Suprapubic skin (tissue), 4 donors: ENCODE results near the gene ANKFN1. TPM values are rescaled to one million over a fixed set of nuclear protein-coding genes. Genes with fewer than 3 reads are reported as not detected.

ENCODE experiments used
- DNase-seq, 2 donors: peaks; one replicate each; pipeline ENCODE4 v3.0.0-alpha.2; 2019; ENCODE audit warnings: low spot score in 2 of 2
- H3K27ac ChIP-seq: fragments of 200-600 bp; sonication (generic); one replicate; pipeline ENCODE4 v1.5.1; 2019
- H3K27me3 ChIP-seq: fragments of 200-600 bp; sonication (generic); one replicate; pipeline ENCODE4 v1.5.1; 2019
- H3K36me3 ChIP-seq: fragments of 200-600 bp; sonication (generic); one replicate; pipeline ENCODE4 v1.5.1; 2019
- H3K4me1 ChIP-seq: fragments of 200-600 bp; sonication (generic); one replicate; pipeline ENCODE4 v1.5.1; 2019
- H3K4me3 ChIP-seq: fragments of 200-600 bp; sonication (generic); one replicate; pipeline ENCODE4 v1.5.1; 2019; ENCODE audit warnings: mild to moderate bottlenecking
- H3K9me3 ChIP-seq: fragments of 200-600 bp; sonication (generic); one replicate; pipeline ENCODE4 v1.5.1; 2019
- EP300 ChIP-seq: sonication (generic); formaldehyde crosslinking; IDR thresholded peaks from one replicate; pipeline ENCODE4 v1.6.1; 2017; ENCODE audit warnings: antibody characterized with exemption
- POLR2A ChIP-seq, 2 donors: fragments of 450-650 bp; IDR thresholded peaks; one replicate each; pipeline ENCODE4 v1.6.1; 2017; ENCODE audit warnings: antibody characterized with exemption in 2 of 2, mild to moderate bottlenecking in 2 of 2, moderate library complexity in 2 of 2
- POLR2AphosphoS5 ChIP-seq, 3 donors: sonication (generic); formaldehyde crosslinking; IDR thresholded peaks; one replicate each; pipeline ENCODE4 v1.6.1; 2017; ENCODE audit warnings: antibody characterized with exemption in 3 of 3
- WGBS: methylation state at CpG from one replicate; pipeline ENCODE4 v1.1.5; 2018; 5-methylcytosine and 5-hydroxymethylcytosine counted together
- total RNA-seq, 4 donors: library from RNA; depleted of rRNA; stranded (reverse); fragments of >200 nt; gene quantifications; one replicate each; pipeline ENCODE4 v1.1.0, GENCODE V29; 2016
- TF ChIP-seq, protein P1 (sequence below), 2 donors: fragments of 200-600 bp in 1 of 2; fragments of 450-650 bp in 1 of 2; sonication (generic) in 1 of 2; IDR thresholded peaks; one replicate each; pipeline ENCODE4 v1.5.1; 2016 to 2019; ENCODE audit warnings: antibody characterized with exemption in 2 of 2, mild to moderate bottlenecking in 1 of 2, moderate library complexity in 1 of 2

Gene ANKFN1
- total RNA-seq, 4 donors from 2014 or later = 0.81 to 3.1 (median 1.7) TPM

DNA sequence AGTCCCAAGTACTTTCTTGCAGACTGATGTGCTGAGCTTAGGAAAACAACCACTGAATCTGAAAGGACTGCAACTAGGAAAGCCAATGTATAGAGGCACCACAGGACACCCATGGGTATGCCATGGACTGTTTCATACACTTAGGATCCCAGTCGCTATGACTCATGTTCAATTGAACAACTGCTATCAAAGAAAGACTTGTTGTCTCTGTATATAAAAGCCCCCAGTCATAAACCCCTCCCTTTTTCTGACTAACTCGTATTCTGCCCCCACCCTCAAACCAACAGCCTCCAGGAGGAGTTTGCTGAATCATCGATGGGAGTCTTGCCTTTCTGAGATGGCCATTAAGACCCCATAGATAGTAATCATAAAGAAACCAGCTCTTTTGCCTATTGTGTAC lies 205.4 kb downstream of the ANKFN1 start:
- Histone ChIP-seq H3K9me3 (no peaks in the 10 kb centered on the region), H3K27ac (no peak overlapping the region)
- DNase-seq = no peak

GRCh38 chr17:56359518-56359917 lies 206.2 kb downstream of the ANKFN1 start:
- no peak overlapping the region for H3K4me3 ChIP-seq
- TF ChIP-seq POLR2AphosphoS5 (IDR thresholded peaks at IDR 0.05) (no peak), POLR2A (IDR thresholded peaks at IDR 0.05) (no peak), EP300 (no peak)
- TF ChIP-seq, protein P1, sequence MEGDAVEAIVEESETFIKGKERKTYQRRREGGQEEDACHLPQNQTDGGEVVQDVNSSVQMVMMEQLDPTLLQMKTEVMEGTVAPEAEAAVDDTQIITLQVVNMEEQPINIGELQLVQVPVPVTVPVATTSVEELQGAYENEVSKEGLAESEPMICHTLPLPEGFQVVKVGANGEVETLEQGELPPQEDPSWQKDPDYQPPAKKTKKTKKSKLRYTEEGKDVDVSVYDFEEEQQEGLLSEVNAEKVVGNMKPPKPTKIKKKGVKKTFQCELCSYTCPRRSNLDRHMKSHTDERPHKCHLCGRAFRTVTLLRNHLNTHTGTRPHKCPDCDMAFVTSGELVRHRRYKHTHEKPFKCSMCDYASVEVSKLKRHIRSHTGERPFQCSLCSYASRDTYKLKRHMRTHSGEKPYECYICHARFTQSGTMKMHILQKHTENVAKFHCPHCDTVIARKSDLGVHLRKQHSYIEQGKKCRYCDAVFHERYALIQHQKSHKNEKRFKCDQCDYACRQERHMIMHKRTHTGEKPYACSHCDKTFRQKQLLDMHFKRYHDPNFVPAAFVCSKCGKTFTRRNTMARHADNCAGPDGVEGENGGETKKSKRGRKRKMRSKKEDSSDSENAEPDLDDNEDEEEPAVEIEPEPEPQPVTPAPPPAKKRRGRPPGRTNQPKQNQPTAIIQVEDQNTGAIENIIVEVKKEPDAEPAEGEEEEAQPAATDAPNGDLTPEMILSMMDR (IDR thresholded peaks at IDR 0.05) = no peak
- H3K27me3 ChIP-seq = no peaks in the 10 kb centered on the region
- no peaks in the 10 kb centered on the region for H3K9me3 ChIP-seq
- no peaks in the 10 kb centered on the region for H3K36me3 ChIP-seq
- no peak overlapping the region for H3K27ac ChIP-seq
- WGBS = 48% methylated on average over 2 of the region's 2 CpGs
- DNase-seq = no peak
- H3K4me1 ChIP-seq = no peaks in the 10 kb centered on the region

More for the DNA sequence above, 205.4 kb downstream of the ANKFN1 start:
- Histone ChIP-seq H3K36me3 (no peaks in the 10 kb centered on the region), H3K4me1 (no peaks in the 10 kb centered on the region), H3K4me3 (no peak overlapping the region), H3K27me3 (no peaks in the 10 kb centered on the region)
- TF ChIP-seq EP300 (no peak), POLR2AphosphoS5 (IDR thresholded peaks at IDR 0.05) (no peak), POLR2A (IDR thresholded peaks at IDR 0.05) (no peak)
- TF ChIP-seq, protein P1 (IDR thresholded peaks at IDR 0.05) = no peak
- WGBS = 75% methylated on average over 3 of the region's 3 CpGs

- no peaks in the 10 kb centered on the region for H3K36me3 ChIP-seq
- TF ChIP-seq, protein P1 (IDR thresholded peaks at IDR 0.05) = no peak
- TF ChIP-seq POLR2A (IDR thresholded peaks at IDR 0.05) (no peak), POLR2AphosphoS5 (IDR thresholded peaks at IDR 0.05) (no peak)
- H3K4me1 ChIP-seq = no peaks in the 10 kb centered on the region
- DNase-seq = no peak
- H3K9me3 ChIP-seq = no peaks in the 10 kb centered on the region
- no peak overlapping the region for H3K4me3 ChIP-seq
- no peaks in the 10 kb centered on the region for H3K27me3 ChIP-seq
- no peak overlapping the region for H3K27ac ChIP-seq
- 64% methylated on average over 1 of the region's 1 CpG for WGBS
These were observed 214.1 kb downstream of the ANKFN1 start for GRCh38 chr17:56367366-56367765.

DNA sequence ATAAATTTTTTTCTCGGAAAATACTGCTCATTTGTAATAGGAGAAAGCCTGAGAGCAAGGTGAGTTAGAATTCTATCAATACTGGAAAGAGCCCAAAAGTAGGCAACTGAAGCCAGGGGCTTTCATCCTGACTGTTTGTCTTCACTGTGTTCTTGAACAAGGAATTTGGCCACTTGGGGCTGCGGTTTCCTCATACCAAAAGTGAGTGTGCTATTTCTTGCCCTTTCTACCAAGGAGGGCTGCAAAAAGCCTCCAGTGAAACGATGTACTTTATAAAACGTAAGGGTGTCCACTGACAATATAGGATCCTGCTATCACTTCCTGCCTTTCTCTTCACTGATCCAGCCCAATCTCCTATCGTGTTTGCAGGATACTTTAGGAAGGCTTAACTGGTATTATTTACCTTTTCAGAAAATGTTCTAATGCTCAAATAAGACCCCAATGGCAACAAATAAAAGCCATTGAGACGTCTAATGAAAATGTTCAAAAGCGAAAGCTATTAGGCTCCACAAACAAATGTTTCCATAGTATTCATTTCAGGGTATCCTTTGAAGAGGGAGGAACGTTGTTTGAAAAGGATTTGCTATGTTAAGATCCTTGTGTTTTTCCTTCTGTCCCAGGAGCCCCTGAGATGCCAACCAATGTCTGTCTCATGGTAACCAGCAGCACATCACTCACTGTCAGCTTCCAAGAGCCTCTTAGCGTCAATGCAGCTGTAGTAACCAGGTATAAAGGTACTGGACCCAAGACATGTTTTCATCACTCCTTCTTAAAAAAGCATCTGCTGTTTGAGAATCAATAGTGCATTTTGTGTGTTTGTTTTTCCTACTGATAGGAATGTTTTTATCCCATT lies 220.9 kb downstream of the ANKFN1 start:
- H3K9me3 ChIP-seq = no peaks in the 10 kb centered on the region
- WGBS = 69% methylated on average over 9 of the region's 9 CpGs
- no peak for TF ChIP-seq EP300
- TF ChIP-seq, protein P1 (IDR thresholded peaks at IDR 0.05) = no peak
- TF ChIP-seq POLR2A (IDR thresholded peaks at IDR 0.05) = no peak
- TF ChIP-seq POLR2AphosphoS5 (IDR thresholded peaks at IDR 0.05) = no peak
- no peaks in the 10 kb centered on the region for H3K36me3 ChIP-seq
- H3K27me3 ChIP-seq = no peaks in the 10 kb centered on the region
- H3K4me1 ChIP-seq = no peaks in the 10 kb centered on the region
- H3K27ac ChIP-seq = no peak overlapping the region
- no peak for DNase-seq
- no peak overlapping the region for H3K4me3 ChIP-seq

DNA sequence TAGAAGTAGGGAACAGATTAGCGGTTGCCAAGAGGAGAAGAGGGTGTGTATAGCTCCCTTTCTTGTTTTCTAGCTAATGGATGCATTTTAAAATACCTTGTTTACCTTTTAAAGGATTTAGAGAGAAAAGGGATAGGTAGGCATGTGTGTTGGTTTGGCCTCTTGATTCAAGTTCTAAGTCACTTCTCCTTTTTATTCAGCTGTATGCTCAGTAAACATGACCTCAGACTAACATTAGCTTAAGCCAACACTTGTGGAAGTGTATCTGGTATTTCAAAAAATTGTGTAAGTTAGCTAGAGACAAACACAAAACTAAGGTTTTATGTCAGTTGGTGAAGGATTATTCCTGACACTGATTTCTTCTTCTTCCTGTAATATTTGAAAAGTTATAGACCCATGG lies 236.1 kb downstream of the ANKFN1 start:
- Histone ChIP-seq H3K4me1 (no peaks in the 10 kb centered on the region), H3K36me3 (no peaks in the 10 kb centered on the region), H3K27me3 (no peaks in the 10 kb centered on the region), H3K9me3 (no peaks in the 10 kb centered on the region), H3K27ac (no peak overlapping the region), H3K4me3 (no peak overlapping the region)
- TF ChIP-seq POLR2A (IDR thresholded peaks at IDR 0.05) (no peak), EP300 (no peak), POLR2AphosphoS5 (IDR thresholded peaks at IDR 0.05) (no peak)
- TF ChIP-seq, protein P1 (IDR thresholded peaks at IDR 0.05) = no peak
- WGBS = 100% methylated on average over 1 of the region's 1 CpG
- no peak for DNase-seq
